OCI-LY1 (cell line): Measurements from ENCODE around the gene PCF11.

Experiments used
- EZH2 ChIP-seq: fragments of 200-600 bp; sonication (generic), shearing (Covaris generic); IDR thresholded peaks from 2 replicates; pipeline ENCODE4 v1.8.0; 2017; ENCODE audit warnings: borderline replicate concordance, mixed run types, mild to moderate bottlenecking, antibody characterized with exemption, low read length, moderate library complexity, mixed read lengths
- TF ChIP-seq, protein P1 (sequence below): fragments of 200-600 bp; sonication (generic), shearing (Covaris generic); IDR thresholded peaks from 2 replicates; pipeline ENCODE4 v1.5.1; 2017; ENCODE audit warnings: mild to moderate bottlenecking, antibody characterized with exemption, low read length, moderate library complexity, mixed read lengths

DNA sequence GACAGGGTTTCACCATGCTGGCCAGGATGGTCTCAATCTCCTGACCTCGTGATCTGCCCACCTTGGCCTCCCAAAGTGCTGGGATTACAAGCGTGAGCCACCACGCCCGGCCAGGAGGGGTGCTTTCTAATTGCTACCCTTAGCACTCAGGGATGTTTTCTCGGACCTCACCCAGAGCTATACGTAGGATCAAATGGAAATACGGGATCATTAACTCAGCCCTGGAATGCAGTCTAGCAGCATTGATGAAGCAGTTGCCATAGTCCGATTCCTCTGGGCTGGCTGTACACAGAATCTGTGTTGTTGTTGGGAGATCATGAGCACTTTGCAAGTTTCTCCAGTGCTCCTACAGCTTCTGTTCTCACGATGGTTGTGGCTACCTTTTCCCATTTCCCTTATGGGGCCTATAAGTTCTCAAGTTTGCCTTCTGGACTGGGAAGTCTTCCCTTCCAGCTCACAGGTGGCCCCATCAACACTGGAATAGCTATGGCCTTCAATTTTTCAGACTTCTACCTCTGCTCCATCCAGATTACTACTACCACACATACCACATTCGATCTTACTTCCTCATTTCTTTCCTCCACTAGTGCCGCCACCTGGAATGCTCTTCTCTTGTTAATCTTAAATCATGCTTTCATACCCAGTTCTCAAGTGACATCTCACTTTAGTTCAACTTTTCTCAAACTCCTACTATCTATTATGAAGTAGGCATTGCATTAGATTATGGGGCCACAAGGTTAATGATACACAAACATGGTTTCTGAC, 16.1 kb upstream of the PCF11 start:
- TF ChIP-seq, protein P1, sequence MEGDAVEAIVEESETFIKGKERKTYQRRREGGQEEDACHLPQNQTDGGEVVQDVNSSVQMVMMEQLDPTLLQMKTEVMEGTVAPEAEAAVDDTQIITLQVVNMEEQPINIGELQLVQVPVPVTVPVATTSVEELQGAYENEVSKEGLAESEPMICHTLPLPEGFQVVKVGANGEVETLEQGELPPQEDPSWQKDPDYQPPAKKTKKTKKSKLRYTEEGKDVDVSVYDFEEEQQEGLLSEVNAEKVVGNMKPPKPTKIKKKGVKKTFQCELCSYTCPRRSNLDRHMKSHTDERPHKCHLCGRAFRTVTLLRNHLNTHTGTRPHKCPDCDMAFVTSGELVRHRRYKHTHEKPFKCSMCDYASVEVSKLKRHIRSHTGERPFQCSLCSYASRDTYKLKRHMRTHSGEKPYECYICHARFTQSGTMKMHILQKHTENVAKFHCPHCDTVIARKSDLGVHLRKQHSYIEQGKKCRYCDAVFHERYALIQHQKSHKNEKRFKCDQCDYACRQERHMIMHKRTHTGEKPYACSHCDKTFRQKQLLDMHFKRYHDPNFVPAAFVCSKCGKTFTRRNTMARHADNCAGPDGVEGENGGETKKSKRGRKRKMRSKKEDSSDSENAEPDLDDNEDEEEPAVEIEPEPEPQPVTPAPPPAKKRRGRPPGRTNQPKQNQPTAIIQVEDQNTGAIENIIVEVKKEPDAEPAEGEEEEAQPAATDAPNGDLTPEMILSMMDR: no peak
- no peak for TF ChIP-seq EZH2
